NCI-H1092 (cell line): ENCODE data around the gene CRYL1.

ENCODE experiments used
- DNase-seq: peaks from one replicate; lab custom pipeline; 2025; lab: John Stamatoyannopoulos, UW

CRYL1 gene

GRCh38 chr13:20370815-20371421, 154.7 kb downstream of the CRYL1 start:
- no peak for DNase-seq

GRCh38 chr13:20369886-20370361, 155.7 kb downstream of the CRYL1 start:
- DNase-seq: no peak

- DNase-seq: no peak
These were observed 159.6 kb downstream of the CRYL1 start for GRCh38 chr13:20366056-20366455.

GRCh38 chr13:20363603-20364002, 162.1 kb downstream of the CRYL1 start:
- no peak for DNase-seq

- DNase-seq: no peak
These were observed 162.5 kb downstream of the CRYL1 start for GRCh38 chr13:20363172-20363571.

- no peak for DNase-seq
These were observed 163.1 kb downstream of the CRYL1 start for GRCh38 chr13:20362484-20363041.

- no peak for DNase-seq
These were observed 164.7 kb downstream of the CRYL1 start for GRCh38 chr13:20360835-20361412.

GRCh38 chr13:20360041-20360491, 165.6 kb downstream of the CRYL1 start:
- no peak for DNase-seq

GRCh38 chr13:20359335-20359734, 166.3 kb downstream of the CRYL1 start:
- no peak for DNase-seq

GRCh38 chr13:20358022-20358421, 167.6 kb downstream of the CRYL1 start:
- DNase-seq: no peak

- no peak for DNase-seq
These were observed 169.2 kb downstream of the CRYL1 start for GRCh38 chr13:20356444-20356843.

- no peak for DNase-seq
These were observed 170.9 kb downstream of the CRYL1 start for GRCh38 chr13:20354722-20355121.

GRCh38 chr13:20353973-20354372, 171.7 kb downstream of the CRYL1 start:
- DNase-seq: no peak
